ENCODE measurements around the gene SNAPC2. TPM values are rescaled to one million over a fixed set of nuclear protein-coding genes. Genes with fewer than 3 reads are reported as not detected.

SNAPC2 gene
- total RNA-seq, 6 donors from 2014 or later: 5.2 to 28.0 (median 19.2) TPM

DNA sequence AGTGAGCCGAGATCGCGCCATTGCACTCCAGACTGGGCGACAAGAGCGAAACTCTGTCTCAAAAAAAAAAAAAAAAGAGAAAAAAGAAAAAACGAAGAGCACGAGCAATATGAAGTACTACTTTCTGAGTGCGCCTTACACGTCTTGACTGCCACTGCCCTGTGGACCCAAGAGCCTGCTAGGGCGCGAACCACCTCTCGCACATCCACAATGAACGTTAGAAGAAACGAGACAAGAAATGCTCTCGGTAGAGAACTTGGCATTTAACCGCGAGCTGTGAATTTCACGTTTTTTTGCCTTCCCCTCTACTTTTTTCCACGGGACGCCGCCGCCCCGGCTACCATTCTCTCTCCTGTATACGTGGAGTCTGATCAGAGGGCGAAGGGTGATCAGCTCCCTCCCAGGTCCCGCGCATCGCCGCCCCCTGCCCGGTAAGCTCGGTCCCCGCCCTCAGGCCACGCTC, 22.9 kb downstream of the SNAPC2 start:
- peak overlapping the region; percentile 92 to 96 (median 95) for H3K27ac ChIP-seq
- ATAC-seq (ENCODE audit: low FRiP score in 2 of 2) (peak; percentile 4 to 42), DNase-seq (no peak)
- no peaks in the 10 kb centered on the region for H3K27me3 ChIP-seq
- TF ChIP-seq, protein P1, sequence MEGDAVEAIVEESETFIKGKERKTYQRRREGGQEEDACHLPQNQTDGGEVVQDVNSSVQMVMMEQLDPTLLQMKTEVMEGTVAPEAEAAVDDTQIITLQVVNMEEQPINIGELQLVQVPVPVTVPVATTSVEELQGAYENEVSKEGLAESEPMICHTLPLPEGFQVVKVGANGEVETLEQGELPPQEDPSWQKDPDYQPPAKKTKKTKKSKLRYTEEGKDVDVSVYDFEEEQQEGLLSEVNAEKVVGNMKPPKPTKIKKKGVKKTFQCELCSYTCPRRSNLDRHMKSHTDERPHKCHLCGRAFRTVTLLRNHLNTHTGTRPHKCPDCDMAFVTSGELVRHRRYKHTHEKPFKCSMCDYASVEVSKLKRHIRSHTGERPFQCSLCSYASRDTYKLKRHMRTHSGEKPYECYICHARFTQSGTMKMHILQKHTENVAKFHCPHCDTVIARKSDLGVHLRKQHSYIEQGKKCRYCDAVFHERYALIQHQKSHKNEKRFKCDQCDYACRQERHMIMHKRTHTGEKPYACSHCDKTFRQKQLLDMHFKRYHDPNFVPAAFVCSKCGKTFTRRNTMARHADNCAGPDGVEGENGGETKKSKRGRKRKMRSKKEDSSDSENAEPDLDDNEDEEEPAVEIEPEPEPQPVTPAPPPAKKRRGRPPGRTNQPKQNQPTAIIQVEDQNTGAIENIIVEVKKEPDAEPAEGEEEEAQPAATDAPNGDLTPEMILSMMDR (IDR thresholded peaks at IDR 0.05): no peak
- TF ChIP-seq POLR2AphosphoS5 (IDR thresholded peaks at IDR 0.05): no peak
- no peak for TF ChIP-seq POLR2A (IDR thresholded peaks at IDR 0.05)
- no peak for TF ChIP-seq EP300 (IDR thresholded peaks at IDR 0.05)
- peaks cover 8 to 29% (median 13%) of the 10 kb centered on the region in 4 donors for H3K4me1 ChIP-seq
- no peaks in the 10 kb centered on the region for H3K9me3 ChIP-seq
- 4 to 5% methylated on average over 32 to 33 of the region's 33 CpGs for WGBS, 2 donors
- peak overlapping the region; percentile 66 to 81 (median 78) for H3K4me3 ChIP-seq
- peaks cover 5 to 31% (median 14%) of the 10 kb centered on the region in 4 donors for H3K36me3 ChIP-seq

DNA sequence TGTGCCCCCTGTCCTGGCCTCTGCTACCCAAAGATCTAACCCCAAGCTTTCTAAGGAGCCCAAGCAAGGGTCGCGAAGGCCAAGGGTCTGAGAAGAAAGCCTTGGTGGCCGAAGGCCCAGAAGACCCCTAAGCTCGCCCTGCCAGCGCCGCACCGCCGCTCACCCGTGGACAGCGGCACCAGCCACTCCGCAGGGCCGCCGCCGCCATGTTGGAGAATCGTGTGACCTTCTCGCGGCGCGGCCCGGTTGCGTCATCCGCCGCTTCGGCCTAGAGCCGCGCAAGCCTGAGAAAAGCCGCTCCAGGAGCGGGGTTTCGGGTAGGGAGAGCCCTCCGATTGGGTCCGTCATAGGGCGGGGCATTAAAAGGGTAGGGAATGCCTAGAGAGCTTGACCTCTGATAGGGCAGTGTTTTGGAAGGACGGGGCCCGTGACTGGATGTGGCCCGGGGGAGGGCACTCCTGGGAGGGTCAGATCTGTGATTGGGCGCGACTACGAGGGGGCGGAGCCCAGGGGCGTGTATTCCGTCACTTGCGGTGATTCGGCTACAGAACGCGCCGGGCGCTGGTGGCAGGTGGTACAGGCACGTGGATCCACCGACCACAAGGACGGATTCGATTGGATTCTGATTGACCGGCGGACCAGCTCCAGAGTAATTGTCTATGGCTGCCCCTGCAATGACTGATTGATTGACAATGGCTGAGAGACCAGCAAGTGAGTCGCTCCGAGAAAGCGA, 23.5 kb downstream of the SNAPC2 start, which contains the start of gene TIMM44:
Gene TIMM44, minus strand, starts transcription at position 223 of the 733 bp plus-strand sequence. Its CDS starts 15 bp downstream, at position 208.
- 0 to 1% methylated on average over 8 to 34 of the region's 56 CpGs for WGBS, 2 donors

DNA sequence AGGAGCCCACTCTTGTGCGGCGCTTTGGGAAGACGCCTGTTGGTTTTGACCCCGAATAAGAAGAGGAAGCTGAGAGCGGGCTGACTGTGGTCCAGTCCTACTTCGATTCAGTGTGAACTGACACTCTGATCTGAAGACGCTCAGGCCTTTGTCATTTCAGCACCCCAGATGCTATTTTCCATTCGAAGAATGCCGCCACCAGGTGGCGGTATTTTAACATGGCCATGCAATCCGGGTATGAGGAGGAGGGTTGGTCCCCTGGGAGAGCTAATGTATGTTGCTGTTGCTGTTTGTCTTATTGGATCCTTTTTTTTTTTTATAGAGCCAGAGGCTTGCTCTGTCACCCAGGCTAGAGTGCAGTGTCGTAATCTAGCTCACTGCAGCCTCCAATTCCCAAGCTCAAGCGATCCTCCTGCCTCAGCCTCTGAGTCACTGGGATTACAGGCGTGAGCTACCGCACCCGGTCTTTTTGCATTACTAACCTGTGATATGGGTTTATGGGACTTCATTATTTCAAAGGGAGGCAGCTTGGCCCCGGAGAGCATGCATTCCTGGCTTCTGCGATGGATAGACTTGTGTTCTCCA, 24.1 kb downstream of the SNAPC2 start:
- Histone ChIP-seq H3K36me3 (peaks cover 5 to 19% (median 12%) of the 10 kb centered on the region in 4 donors), H3K27ac (peak overlapping the region; percentile 54 to 96 (median 93)), H3K4me1 (peaks cover 8 to 29% (median 11%) of the 10 kb centered on the region in 4 donors), H3K27me3 (no peaks in the 10 kb centered on the region), H3K9me3 (no peaks in the 10 kb centered on the region), H3K4me3 (peak overlapping the region; percentile 29 to 81 (median 71))
- no peak for TF ChIP-seq EP300 (IDR thresholded peaks at IDR 0.05)
- TF ChIP-seq, protein P1 (IDR thresholded peaks at IDR 0.05): peak; percentile 71 to 85 (median 80)
- DNase-seq (peak in 1 of 2 donors; percentile 84), ATAC-seq (ENCODE audit: low FRiP score in 2 of 2) (peak; percentile 82)
- WGBS, 2 donors: 27 to 31% methylated on average over 16 to 18 of the region's 18 CpGs

More for the DNA sequence above, 23.5 kb downstream of the SNAPC2 start, which contains the start of gene TIMM44:
- Histone ChIP-seq H3K9me3 (no peaks in the 10 kb centered on the region), H3K36me3 (peaks cover 5 to 26% (median 12%) of the 10 kb centered on the region in 4 donors), H3K4me1 (peaks cover 8 to 29% (median 13%) of the 10 kb centered on the region in 4 donors), H3K4me3 (peak within 1 kb of the TSS; percentile 66 to 81 (median 78)), H3K27ac (peak within 1 kb of the TSS; percentile 92 to 96 (median 95)), H3K27me3 (no peaks in the 10 kb centered on the region)
- DNase-seq: peak; percentile 98 to 99
- peak in 3 of 4 donors; percentile 60 to 83 (median 77) for TF ChIP-seq POLR2A (IDR thresholded peaks at IDR 0.05)
- no peak for TF ChIP-seq EP300 (IDR thresholded peaks at IDR 0.05)
- TF ChIP-seq, protein P1 (IDR thresholded peaks at IDR 0.05): peak in 1 of 6 experiments; percentile 75
- peak; percentile 79 to 83 for TF ChIP-seq POLR2AphosphoS5 (IDR thresholded peaks at IDR 0.05)
- ATAC-seq (ENCODE audit: low FRiP score in 2 of 2): peak; percentile 99 to 100

DNA sequence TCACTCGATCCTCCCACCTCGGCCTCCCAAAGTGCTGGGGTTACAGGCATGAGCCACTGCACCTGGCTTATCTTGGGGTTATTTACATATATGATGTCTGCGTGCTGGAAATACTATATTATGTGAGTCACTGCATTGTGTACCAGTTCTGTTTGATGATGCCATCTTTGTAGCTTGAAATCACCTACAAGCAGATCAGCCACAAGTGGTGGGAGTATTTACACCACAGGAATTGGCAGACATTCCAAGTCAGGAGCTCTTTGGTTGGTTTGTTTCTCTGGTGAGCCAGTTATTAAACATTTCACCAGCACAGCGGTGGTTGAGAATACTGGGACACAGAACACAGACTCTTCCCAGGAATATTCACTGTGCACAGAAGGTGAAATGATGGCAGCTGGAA, 27.8 kb downstream of the SNAPC2 start:
- no peaks in the 10 kb centered on the region for H3K27me3 ChIP-seq
- no peak for ATAC-seq (ENCODE audit: low FRiP score in 2 of 2)
- H3K4me1 ChIP-seq: peaks cover 0 to 11% (median under 1%) of the 10 kb centered on the region in 4 donors
- no peaks in the 10 kb centered on the region for H3K36me3 ChIP-seq
- DNase-seq: no peak
- 96 to 97% methylated on average over 3 to 4 of the region's 4 CpGs for WGBS, 2 donors
- H3K27ac ChIP-seq: no peak overlapping the region
- TF ChIP-seq POLR2AphosphoS5 (IDR thresholded peaks at IDR 0.05) (no peak), EP300 (IDR thresholded peaks at IDR 0.05) (no peak), POLR2A (IDR thresholded peaks at IDR 0.05) (no peak)
- TF ChIP-seq, protein P1 (IDR thresholded peaks at IDR 0.05): no peak
- no peaks in the 10 kb centered on the region for H3K9me3 ChIP-seq
- no peak overlapping the region for H3K4me3 ChIP-seq

Measured in upper lobe of left lung (tissue), 6 donors.